PC-3 (cell line): ENCODE results near the gene AGAP5. TPM values are rescaled to one million over a fixed set of nuclear protein-coding genes. Genes with fewer than 3 reads are reported as not detected.
"Not testable (repeated sequence)": the region's sequence is repeated elsewhere in the genome, so short reads cannot be mapped to it uniquely, and the experiment has no call there.

Experiments used
- ATAC-seq: fragments of 200-7000 bp; cut with Tn5 transposase; 2 replicates; pipeline ENCODE4 v1.9.1; 2020; ENCODE audit warnings: mild to moderate bottlenecking, moderate library complexity
- Bru-seq: library from RNA; stranded (reverse); fragments of 400-500 nt; gene quantifications from one replicate; lab custom pipeline; 2021; lab: Mats Ljungman, UMichigan
- BruChase-seq, 2 experiments: library from RNA; stranded (reverse); fragments of 400-500 nt; gene quantifications; one replicate each; lab custom pipeline; 2021; lab: Mats Ljungman, UMichigan
- BruUV-seq: library from RNA; stranded (reverse); fragments of 400-500 nt; replicated peaks from 2 replicates; lab custom pipeline; 2021; lab: Mats Ljungman, UMichigan
- CTCF ChIA-PET: fragments of 300-600 bp; sonication (Branson Sonifier 250); formaldehyde crosslinking; loops from one replicate; lab custom pipeline; 2022; ENCODE audit warnings: antibody characterized with exemption; lab: Charles Lee
- POLR2A ChIA-PET: fragments of 300-600 bp; sonication (Branson Sonifier 250); formaldehyde crosslinking; loops from one replicate; lab custom pipeline; 2022; ENCODE audit warnings: antibody characterized with exemption; ENCODE audit not compliant: unreplicated experiment; lab: Charles Lee
- DNase-seq: peaks from one replicate; pipeline ENCODE4 v3.0.0-alpha.2; 2015
- H2AFZ ChIP-seq: fragments of 300-600 bp; sonication (generic); 2 replicates; pipeline ENCODE4 v1.6.0; 2016; ENCODE audit warnings: antibody characterized with exemption, low read length
- H3F3A ChIP-seq: fragments of 300-600 bp; sonication (generic); one replicate; pipeline ENCODE4 v1.6.0; 2017; ENCODE audit warnings: antibody characterized with exemption, low read length, control low read depth, mild to moderate bottlenecking; ENCODE audit not compliant: unreplicated experiment
- H3K27ac ChIP-seq: fragments of 300-600 bp; sonication (generic); 2 replicates; pipeline ENCODE4 v1.5.1; 2016; ENCODE audit warnings: mild to moderate bottlenecking, low read length
- H3K27me3 ChIP-seq: fragments of 300-600 bp; sonication (generic); 2 replicates; pipeline ENCODE4 v1.6.1; 2016; ENCODE audit warnings: low read length, mixed read lengths
- H3K36me3 ChIP-seq: fragments of 300-600 bp; sonication (generic); 2 replicates; pipeline ENCODE4 v1.6.1; 2016; ENCODE audit warnings: low read depth, mixed run types, low read length, mixed read lengths
- H3K4me1 ChIP-seq: fragments of 300-600 bp; sonication (generic); 2 replicates; pipeline ENCODE4 v1.5.1; 2016; ENCODE audit warnings: low read length; ENCODE audit not compliant: insufficient read depth
- H3K4me2 ChIP-seq: fragments of 300-600 bp; sonication (generic); 2 replicates; pipeline ENCODE4 v1.6.0; 2016; ENCODE audit warnings: low read length
- H3K4me3 ChIP-seq: fragments of 300-600 bp; sonication (generic); 2 replicates; pipeline ENCODE4 v1.5.1; 2016; ENCODE audit warnings: mild to moderate bottlenecking, low read length, mixed read lengths
- H3K79me2 ChIP-seq: fragments of 300-600 bp; sonication (generic); 2 replicates; pipeline ENCODE4 v1.6.1; 2017; ENCODE audit warnings: low read length, mixed read lengths
- H3K9ac ChIP-seq: fragments of 300-600 bp; sonication (generic); 2 replicates; pipeline ENCODE4 v1.6.0; 2016; ENCODE audit warnings: mild to moderate bottlenecking, low read length
- H3K9me2 ChIP-seq: fragments of 300-600 bp; sonication (generic); replicated peaks from 2 replicates; pipeline ENCODE4 v1.6.1; 2016; ENCODE audit warnings: mixed run types, low read length, mixed read lengths
- H3K9me3 ChIP-seq: fragments of 300-600 bp; sonication (generic); 2 replicates; pipeline ENCODE4 v1.6.1; 2016; ENCODE audit warnings: low read length, mixed read lengths
- H4K20me1 ChIP-seq: fragments of 300-600 bp; sonication (generic); 2 replicates; pipeline ENCODE4 v1.6.1; 2016; ENCODE audit warnings: low read length, mixed read lengths
- CTCF ChIP-seq: fragments of 300-600 bp; sonication (generic); conservative IDR thresholded peaks from 2 replicates; pipeline ENCODE4 v1.5.1; 2017; ENCODE audit warnings: antibody characterized with exemption, low read depth, mild to moderate bottlenecking, low read length
- EZH2 ChIP-seq: fragments of 300-600 bp; sonication (generic); IDR thresholded peaks from one replicate; pipeline ENCODE4 v1.6.1; 2017; ENCODE audit warnings: antibody characterized with exemption, mild to moderate bottlenecking, low read length; ENCODE audit not compliant: unreplicated experiment
- EZH2phosphoT487 ChIP-seq: fragments of 300-600 bp; sonication (generic); IDR thresholded peaks from 2 replicates; pipeline ENCODE4 v1.6.1; 2018; ENCODE audit warnings: mild to moderate bottlenecking, antibody characterized with exemption, low read length, borderline replicate concordance
- intact Hi-C: fragments of 100-400 bp; cut with micrococcal nuclease; formaldehyde crosslinking; loops from 2 replicates; pipeline ENCODE4 v1.9.0; 2023
- long read RNA-seq: library from polyadenylated mRNA; unstranded; transcript quantifications from one replicate; pipeline ENCODE4 v2.0.0, GENCODE V29; 2021; ENCODE audit not compliant: unreplicated experiment
- total RNA-seq: library from RNA; depleted of rRNA; stranded (reverse); fragments of >200 nt; gene quantifications from 2 replicates; pipeline ENCODE4 v1.2.3, GENCODE V29; 2014; rRNA removed

The AGAP5 gene
- total RNA-seq, result 15.0 and 18.2 TPM in 2 replicates
- percentile 94 among the genes with signal in this experiment for Bru-seq, nascent RNA
- BruChase-seq, experiment 1, labeled RNA remaining after a 6-hour chase, result percentile 92 among the genes with signal in this experiment
- BruChase-seq, experiment 2, labeled RNA remaining after a 2-hour chase, result percentile 98 among the genes with signal in this experiment
- long read RNA-seq, partial matches to known transcripts, result 0 of 20 reads
- long read RNA-seq, other reads (novel, unspliced or antisense), result 18 of 20 reads

- H3K27me3 ChIP-seq, H3K4me1 ChIP-seq, H3F3A ChIP-seq, H3K9me2 ChIP-seq, BruUV-seq, intact Hi-C loops, POLR2A ChIA-PET, H3K4me2 ChIP-seq, DNase-seq, ATAC-seq, H3K9me3 ChIP-seq, H4K20me1 ChIP-seq, H3K9ac ChIP-seq, H3K27ac ChIP-seq, H3K4me3 ChIP-seq, CTCF ChIA-PET, H2AFZ ChIP-seq, H3K79me2 ChIP-seq, H3K36me3 ChIP-seq: not testable (repeated sequence)
These were observed at the start of gene AGAP5 for GRCh38 chr10:73697675-73698159. Gene AGAP5, minus strand, starts transcription at chr10:73698109. Its CDS starts 354 bp downstream, at chr10:73697755.

GRCh38 chr10:73746721-73747120, 48.8 kb upstream of the AGAP5 start:
- no peak overlapping the region for H2AFZ ChIP-seq
- no TSS peak for BruUV-seq

GRCh38 chr10:73744664-73744975, 46.7 kb upstream of the AGAP5 start:
- TF ChIP-seq EZH2 (no peak), CTCF (no peak), EZH2phosphoT487 (no peak)
- Histone ChIP-seq H3K27ac (peak overlapping the region; percentile 64), H3K9me2 (no peaks in the 10 kb centered on the region), H3K4me2 (peak overlapping the region; percentile 79), H3K4me1 (peaks cover 43% of the 10 kb centered on the region), H3K9me3 (no peaks in the 10 kb centered on the region), H3K36me3 (peaks cover 23% of the 10 kb centered on the region), H4K20me1 (peaks cover 4% of the 10 kb centered on the region; the same call in 1 of the 2 replicates), H3K27me3 (no peaks in the 10 kb centered on the region), H3K79me2 (peaks cover 66% of the 10 kb centered on the region), H3F3A (peaks cover 16% of the 10 kb centered on the region), H2AFZ (peak overlapping the region; percentile 71), H3K4me3 (peak overlapping the region; percentile 68), H3K9ac (peak overlapping the region; percentile 75)
- ATAC-seq, result peak; percentile 42
- CTCF ChIA-PET, result interaction anchor here (0.5 to 1.5 kb wide), 5 partner anchors 16 to 191 kb away, joined by 3 to 5 read pairs (median 3); no protein-coding TSS in a partner anchor
- BruUV-seq, result TSS peak; percentile 78
- intact Hi-C loops, result loop anchor here (1.0 to 10.0 kb wide), 6 partner anchors 18 to 330 kb away; partner anchors contain the start of genes ANXA7 and ZSWIM8
- POLR2A ChIA-PET, result interaction anchor here (0.6 to 1.2 kb wide), 6 partner anchors 12 to 252 kb away, joined by 3 to 5 read pairs (median 4); partner anchors contain the start of gene CHCHD1
- peak; percentile 82 for DNase-seq

More at GRCh38 chr10:73746721-73747120, 48.8 kb upstream of the AGAP5 start:
- Histone ChIP-seq H3K27ac (no peak overlapping the region), H3K9me3 (no peaks in the 10 kb centered on the region), H3K4me1 (peaks cover 35% of the 10 kb centered on the region), H3K4me3 (no peak overlapping the region), H4K20me1 (peaks cover 19% of the 10 kb centered on the region), H3K9ac (no peak overlapping the region), H3K36me3 (peaks cover 42% of the 10 kb centered on the region), H3K79me2 (peaks cover 84% of the 10 kb centered on the region), H3K9me2 (no peaks in the 10 kb centered on the region), H3F3A (peaks cover 16% of the 10 kb centered on the region), H3K4me2 (peak overlapping the region; percentile 17), H3K27me3 (no peaks in the 10 kb centered on the region)
- ChIA-PET CTCF (no interaction called here), POLR2A (interaction anchor here (0.5 to 0.6 kb wide), 2 partner anchors 9 to 33 kb away, joined by 3 to 7 read pairs; no protein-coding TSS in a partner anchor)
- ATAC-seq (no peak), DNase-seq (no peak)
- intact Hi-C loops, result loop anchor here (10.0 kb wide), 1 partner anchor 332 kb away; the partner anchor contains the start of gene ANXA7
- TF ChIP-seq EZH2phosphoT487 (no peak), EZH2 (no peak), CTCF (no peak)
